Activated naive CD4-positive, alpha-beta T cell treated with anti-CD3 and anti-CD28 coated beads, Interleukin-2, amount 50 U/mL, for 16 hours (primary cell): ENCODE results near the gene MMAB.

ENCODE experiments used
- DNase-seq: peaks from one replicate; pipeline ENCODE4 v3.0.0-alpha.2; 2020

MMAB gene

DNA sequence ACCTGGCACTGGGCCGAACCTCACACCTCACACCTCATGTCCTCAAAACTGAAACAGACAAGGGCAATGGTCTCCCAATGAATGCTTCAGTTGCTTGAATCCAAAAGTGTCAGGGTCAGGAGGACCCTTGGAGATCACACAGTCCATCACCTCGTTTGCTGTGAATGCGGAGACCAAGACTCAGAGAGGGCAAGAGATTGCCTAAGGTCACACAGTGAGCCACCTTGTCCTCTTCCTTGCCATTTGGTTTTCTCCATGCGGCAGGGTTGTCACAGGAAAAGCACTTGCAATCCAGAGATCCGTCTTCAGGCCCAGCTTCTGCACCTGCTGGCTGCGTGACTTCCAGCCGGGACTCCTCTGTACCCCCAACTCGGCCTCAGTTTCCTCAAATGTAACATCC lies 28.3 kb upstream of the MMAB start:
- no peak for DNase-seq

DNA sequence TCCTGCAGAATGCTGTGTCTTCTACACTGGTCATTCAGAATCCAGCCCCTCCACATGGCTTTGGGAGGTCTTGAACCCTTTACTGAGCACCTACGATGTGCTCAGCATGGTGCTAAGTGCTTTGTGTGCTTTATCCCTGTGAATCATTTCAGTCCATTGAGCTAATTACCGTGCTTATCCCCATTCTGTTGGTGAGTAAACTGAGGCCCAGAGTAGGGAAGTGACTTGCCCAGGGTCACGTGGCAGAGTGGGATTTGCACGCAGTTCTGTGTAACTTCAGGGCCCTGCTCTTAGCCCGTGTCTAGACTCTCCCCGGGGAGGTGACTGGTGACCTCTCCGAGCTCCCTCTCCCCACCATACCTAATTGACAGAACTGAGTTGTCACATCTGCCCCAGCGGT lies 27.7 kb upstream of the MMAB start:
- no peak for DNase-seq

DNA sequence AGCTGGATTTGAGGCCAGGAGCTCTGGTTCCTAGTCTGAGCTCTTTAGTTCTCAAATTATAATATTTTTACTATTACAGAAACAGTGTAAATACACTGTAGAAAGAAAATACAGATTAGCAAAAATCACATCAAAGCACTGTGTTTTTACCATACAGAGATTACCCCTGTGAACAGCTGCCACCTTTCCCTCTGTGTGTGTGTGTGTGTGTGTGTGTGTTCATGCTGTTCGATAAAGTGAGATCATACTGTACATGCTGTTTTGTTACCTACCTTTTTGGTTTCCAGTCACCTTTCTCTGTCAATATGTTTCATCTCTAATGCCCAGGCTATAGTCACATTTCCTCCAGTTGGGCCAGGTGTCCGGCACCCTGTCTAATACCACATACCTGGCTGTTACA lies 27.2 kb upstream of the MMAB start:
- no peak for DNase-seq

DNA sequence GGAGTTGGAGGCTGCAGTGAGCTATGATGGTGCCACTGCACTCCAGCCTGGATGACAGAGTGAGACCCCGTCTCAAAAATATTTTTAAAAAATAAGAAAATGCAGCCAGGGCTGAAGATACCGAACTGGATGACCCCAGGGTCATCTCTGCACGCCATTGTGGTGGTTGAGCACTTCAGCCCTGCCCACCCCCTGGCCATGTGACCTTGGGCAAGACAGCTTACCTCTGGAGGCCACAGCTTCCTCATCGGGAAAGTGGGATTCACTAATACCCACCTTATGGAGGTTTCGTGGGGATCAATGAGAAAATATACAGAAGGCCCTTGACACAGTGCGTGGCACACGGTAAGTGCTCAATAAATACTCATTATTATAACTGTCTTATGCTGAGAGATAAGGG lies 25.8 kb upstream of the MMAB start:
- no peak for DNase-seq

DNA sequence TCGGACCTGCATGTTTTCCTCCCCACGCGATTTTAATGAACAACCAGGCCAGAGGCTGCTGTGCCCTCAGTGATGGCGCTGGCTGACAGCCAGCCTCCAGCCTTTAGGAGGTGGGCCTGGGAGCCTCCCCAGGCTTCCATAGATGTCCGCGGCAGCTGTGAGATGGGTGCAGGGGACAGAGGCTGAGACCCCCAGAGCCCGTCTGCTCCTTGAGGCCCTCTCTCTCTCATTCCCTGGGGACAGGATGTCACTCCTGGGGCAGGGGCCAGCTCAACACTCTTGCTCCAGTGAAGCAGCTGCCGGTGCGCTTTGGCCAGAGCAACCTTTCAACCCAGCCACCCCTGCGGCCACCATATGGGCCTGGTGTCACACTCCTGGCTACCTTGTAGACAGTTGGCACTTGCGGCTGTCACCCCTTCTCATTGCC lies 25.1 kb upstream of the MMAB start:
- DNase-seq, result no peak

DNA sequence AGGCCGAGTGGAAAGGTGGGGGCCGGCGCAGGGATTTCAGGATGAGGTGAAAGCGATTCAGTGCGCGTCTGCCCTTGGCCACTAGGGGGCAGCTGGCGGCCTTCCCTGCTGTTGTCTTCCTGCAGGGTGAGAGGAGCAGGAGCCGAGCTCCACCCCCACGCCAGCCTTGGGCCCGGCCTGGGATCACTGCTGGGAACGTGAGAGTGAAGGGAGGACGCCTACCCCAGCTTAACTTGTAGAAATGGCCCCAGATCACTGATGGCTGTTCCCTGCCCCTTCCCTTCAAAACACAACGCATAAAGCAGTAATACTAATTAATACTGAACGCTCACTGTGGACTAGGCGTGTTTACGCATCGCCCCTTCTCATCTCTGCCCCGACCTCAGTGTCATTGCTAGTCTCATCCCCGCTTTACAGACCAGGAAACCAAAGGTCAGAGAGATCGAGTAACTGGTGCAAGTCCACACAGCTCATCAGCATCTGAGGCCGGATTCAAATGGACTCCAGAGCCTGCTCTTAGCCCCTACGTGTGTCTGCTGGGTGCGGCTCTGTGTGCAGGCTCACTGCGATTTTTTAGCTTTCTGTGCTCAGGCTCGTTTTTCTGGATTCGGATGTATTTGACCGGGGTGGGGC lies 24.6 kb upstream of the MMAB start:
- peak; percentile 59 for DNase-seq

DNA sequence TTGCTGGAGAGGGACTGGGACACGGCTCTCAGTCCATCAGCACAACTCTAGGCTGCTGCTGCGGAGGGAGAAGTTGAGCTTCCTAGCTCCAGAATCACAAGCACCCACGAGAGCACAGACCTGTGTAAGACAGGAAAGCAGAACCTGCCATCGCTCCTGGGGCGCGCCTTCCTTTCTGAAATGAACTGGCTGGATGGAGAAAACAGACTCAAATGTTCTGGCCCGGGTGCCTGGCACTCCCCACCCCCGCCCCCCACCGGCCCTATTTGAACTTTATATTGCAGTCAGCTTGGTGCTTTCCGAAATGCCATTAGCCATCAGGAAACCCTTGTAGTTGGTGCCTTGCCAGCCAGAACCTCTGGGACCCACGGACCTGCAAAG lies 24.1 kb upstream of the MMAB start:
- DNase-seq, result no peak

DNA sequence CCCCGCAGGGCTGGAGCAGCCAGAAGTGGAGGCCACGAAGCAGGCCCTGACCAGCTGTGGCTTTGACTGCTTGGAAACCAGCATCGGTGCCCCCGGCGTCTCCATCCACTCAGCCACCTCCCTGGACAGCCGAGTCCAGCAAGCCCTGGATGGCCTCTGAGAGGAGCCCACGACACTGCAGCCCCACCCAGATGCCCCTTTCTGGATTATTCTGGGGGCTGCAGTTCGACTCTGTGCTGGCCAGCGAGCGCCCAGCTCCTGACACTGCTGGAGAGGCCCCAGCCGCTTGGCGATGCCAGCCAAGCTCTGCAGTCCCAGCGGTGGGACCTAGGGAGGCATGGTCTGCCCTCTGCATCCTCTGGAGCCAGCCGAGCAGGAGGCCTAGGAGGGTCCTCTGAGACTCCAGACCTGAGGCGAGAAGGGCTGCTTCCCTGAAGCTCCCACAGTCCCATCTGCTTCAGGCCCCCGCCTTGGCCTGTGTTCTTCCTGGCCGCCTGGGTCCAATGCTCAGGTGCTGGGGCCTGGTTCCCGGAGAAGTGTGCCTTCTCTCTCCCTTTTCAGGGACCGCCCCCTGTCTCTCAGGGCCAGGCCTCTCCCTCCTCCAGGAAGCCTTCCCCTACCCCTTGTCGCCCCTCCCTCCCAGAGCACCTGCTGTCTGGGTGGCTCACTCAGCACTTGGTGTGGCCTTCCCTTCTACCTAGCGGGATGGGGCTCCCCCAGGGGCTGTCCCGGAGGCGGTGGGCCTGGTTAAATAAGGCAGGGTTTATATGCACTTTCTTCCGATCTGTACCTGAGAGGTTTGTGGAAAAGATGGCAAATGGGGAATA lies 23.3 kb upstream of the MMAB start:
- DNase-seq, result no peak

DNA sequence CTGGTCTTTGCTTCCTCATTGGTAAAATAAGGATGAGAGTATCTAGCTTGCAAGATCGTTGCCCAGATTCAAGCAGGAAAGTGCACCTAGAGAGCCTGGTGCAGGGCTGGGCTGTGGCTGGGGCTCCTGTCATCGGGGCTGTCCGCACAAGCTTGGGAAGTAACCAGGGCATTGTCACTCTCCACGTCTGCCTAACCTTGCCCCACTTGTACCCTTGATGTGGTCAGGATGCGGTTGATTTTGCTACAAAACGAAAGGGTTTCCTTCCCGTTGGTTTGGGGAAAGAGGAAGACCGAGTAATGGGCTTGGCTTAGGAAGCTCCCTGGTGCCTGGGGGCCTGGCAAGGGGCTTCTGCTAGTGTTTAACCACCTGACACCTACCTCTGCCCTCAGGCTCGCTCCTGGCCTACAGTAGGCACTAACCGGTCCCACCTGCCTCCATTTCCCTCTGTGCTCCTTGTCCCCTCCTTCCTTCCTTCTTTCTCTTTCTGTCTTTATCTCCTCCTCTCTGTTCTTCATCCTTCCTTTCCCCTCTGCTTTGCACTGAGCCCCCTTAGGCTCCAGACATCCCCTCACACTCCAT lies 22.1 kb upstream of the MMAB start:
- no peak for DNase-seq

DNA sequence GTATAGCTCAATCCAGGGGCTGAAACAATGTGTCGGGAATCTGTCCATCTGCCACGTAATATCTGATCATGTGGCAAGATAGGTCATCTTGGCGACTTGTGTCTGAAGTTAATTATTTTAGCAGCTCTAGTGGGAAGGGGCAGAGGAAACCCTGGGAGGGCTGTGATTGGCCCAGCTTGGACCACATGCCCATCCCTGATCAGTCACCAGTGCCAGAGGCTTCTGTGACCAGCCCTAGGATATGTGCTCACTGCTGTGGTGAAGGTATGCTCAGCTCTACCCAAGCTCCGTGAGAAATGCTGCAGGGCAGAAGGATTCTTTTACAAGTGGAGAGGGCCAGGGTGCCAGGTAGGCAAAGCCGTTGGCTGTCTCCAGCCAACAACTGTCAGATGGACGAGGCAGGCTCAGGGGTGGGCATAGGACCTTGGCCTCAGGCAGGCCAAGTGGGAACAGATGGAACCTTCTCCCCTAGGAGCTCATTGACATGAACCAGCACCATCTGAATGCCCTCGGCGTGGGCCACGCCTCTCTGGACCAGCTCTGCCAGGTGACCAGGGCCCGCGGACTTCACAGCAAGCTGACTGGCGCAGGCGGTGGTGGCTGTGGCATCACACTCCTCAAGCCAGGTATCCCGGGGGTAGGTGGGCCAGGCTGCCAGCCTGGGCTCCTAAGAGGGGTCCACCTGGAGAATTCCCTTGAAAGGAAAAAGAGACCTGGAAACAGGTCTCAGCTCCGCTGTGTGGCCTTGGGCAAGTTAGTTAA lies 21.4 kb upstream of the MMAB start:
- DNase-seq, result no peak

DNA sequence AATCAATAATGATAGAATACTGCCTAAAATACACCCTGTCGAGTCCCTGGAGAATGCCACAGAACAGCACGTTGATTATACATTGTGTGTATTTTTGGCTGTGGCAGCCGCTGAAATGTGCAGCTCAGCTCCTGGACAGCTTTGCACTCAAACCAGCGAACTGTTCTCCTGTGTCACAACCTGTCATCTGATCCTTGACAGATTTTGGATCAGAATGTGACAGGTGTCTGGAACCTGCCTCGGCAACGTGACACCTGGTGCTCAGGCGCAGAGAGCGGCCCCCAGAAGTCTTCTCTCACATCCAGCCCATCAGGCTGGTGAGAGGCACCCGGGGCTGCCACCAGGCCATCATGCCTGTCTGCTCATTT lies 19.6 kb upstream of the MMAB start:
- DNase-seq, result no peak

DNA sequence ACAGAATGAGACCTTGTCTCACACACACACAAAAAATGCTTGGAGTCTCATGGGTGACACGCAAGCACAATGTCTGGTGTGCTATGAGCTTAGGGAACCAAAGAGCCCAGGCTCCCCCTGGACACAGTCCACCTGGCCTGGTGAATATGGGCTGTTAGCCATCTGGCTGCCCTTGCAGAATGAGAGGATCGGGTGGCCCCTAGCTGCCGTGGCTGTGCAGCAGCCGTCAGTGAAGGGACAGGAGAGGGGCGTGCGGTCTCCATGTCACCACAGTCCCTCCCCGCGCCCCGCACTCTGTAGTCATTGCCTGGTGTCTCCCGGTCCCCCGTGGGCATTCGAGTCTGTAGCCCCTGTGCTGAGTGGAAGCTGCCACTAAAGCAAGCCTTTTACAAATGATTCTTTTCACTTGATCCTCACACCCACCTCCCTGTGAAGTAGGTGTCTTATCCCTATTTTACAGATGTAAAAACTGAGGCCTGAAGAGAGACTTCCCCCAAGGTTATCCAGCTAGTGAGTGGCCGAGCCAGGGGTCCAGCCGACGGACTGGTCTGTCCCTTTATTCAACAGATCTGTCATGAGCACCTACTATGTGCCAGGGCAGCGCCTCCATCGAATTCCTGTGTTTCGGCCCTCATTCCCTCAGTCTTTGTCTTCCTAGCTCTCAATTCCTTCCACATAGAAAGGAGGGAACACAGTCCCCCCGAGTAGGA lies 19.0 kb upstream of the MMAB start:
- no peak for DNase-seq

DNA sequence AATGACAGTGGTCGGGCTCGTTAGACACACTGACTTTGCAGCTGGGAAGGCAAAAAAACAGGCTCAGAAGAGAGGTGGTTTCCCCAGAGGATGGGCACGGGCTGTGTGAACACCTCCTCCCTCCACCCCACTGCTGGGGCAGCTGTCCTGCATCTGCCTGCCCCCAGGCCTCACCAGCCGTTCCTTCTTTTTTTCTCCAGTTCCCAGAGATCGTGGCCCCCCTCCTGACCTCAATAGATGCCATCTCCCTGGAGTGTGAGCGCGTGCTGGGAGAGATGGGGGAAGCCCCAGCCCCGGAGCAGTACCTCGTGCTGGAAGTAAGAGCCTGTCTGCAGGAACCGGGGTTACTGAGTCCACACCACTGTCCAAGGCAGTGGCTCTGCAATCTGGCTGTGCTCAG lies 17.7 kb upstream of the MMAB start:
- no peak for DNase-seq

DNA sequence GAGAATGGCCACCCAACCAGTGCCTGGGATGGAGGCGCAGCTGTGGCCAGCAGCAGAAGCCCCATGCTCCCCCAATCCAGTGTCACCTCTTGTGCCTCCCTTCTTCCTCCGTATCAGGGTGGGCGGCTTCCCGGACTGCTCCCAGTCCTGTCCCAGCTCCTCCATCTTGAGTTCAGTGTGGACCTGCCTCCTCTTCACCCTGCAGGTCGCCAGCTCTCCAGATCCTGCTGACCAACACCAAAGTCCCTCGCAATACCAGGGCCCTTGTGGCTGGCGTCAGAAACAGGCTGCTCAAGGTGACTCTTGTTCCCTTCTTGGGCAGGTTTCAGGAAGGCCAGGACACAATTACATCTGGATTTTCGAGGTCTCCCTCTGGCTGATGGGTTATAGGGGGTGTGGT lies 17.3 kb upstream of the MMAB start:
- no peak for DNase-seq

DNA sequence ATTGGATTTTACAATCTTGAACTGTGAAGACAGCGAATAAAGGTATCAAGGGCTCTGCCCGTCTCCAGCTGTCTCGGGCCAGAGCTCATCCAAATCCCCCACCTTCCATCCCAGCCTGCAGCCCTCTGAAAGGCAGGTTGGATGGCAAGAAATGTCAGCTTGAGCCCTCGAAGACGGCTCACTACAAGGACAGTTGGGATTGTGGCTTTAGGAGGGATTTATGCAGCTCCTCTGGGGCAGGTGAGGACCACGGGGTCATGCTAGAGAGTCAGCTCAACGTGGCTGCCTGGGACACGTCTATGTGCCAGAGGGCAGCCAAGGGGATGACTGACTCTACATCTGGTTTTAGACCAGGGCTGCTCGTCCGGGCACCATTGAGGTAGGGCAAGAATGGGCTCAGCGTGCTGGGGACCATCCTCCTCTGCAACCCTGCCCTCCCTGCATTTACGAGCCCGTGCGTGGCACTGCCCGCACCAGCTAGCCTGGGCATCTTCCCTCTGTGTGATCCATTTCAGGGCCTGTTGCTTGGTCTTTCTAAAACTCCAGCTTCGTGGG lies 16.5 kb upstream of the MMAB start:
- no peak for DNase-seq

DNA sequence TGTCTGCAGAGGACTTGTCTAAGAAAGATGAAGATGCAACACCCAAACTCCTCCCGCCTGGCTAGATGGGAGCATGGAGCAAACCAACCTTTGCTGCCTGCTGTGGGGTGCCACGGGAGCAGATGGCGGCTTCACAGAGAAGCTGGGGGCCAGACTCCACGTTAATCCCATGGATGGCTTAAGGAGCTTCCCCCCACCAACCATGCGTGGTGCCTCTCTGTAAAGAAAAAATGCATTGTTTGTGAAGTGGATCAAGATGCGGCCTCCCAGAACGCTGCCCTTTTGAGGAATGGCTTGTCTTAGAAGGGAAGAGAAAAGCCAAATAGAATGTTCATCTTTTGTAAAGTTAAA lies 15.9 kb upstream of the MMAB start:
- DNase-seq, result no peak

DNA sequence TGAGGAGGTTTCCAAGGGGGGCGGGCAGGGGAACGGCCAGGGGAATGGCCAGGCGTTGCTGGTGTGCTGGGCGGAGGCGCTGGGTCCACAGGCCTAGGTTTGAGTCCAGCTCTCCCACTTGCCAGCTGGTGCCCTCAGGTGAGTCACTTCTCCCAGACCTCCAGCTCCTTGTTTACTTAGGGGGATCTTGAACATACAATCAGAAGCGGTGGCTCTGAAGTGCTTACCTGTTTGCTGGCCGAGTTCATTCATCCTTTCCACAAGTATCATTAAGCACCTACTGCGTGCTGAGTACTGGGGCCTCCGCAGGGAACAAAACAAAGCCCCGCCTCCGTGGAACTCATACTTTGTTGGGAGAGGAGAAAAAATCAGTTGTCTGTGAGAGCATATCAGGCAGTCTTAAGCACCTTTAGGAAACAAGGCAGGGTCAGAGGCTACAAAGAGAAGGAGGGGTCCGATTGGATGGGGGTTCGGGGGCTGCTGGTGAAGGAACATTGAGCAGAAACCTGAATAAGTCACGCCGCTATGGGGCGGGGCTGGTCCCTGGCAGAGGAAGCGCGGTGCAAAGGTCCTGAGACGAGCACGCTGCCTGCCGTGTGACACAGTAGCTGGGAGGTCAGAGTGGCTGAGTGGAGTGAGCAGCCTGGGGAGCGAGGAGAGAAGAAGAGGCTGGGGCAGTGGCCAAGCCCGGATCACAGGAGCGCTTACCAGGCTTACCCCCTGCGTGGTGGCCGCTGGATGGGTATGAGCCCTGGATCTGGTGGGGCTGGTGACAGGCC lies 15.3 kb upstream of the MMAB start:
- DNase-seq, result no peak

DNA sequence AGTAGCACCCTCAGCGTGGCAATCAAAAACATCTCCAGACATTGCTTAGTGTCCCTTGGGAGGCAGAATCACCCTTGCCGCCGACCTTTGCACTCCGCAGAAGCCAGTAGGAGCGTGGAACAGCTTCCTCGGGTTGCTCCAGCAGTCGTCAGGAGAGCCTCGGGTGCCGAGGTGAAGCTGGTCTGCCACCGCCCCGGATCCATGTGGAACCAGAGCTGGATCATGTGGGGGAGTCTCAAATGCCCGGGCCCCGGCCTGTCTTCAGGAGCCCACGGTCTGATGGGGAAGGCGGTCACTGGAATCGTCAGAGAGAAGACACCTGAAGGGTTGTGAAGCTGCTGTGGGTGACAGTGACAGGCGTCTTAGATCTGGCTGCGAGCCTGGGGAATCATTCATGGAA lies 14.6 kb upstream of the MMAB start:
- DNase-seq, result no peak

DNA sequence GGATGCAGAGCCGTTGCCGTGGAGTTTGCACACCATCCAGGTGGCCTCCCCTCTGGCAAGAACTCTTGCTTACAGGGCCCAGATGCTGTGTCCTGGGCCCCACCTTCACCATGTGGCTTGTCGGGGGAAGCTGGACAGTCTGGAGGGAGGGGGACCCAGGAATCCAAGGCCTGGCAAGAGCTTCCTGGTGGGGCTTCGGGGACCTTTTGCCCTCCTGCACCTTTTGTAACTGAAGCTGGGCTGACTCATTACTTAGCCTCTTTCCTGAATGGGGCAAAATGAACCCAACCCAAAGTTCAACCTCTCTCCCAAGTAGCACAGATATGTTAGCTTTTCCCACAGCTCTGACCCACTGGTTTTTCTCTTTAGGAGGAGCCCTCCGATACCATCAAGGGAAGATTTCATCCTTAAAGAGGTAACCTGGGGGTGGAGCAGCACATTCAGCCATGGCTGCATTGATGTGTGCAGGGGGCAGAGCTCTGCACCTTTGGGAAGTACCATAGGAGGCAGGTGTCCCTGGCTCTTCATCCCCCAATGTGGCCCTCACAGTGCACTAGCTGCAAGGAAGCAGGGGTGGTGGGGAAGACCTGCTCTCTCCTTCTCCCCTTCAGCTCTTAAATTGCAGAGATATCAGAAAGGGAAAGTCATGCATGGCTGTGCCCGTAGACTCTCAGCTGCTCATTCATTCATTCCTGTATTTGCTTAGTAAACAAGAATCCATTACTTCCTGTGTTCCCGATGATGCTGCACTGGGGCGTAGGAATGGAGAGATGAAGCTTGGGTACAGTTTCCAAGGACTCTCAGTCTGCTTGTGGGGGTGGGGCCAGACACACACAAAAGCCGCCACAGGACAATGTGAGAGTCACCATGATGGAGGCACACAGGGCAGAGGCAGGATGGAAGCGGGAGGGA lies 13.3 kb upstream of the MMAB start:
- DNase-seq, result no peak

DNA sequence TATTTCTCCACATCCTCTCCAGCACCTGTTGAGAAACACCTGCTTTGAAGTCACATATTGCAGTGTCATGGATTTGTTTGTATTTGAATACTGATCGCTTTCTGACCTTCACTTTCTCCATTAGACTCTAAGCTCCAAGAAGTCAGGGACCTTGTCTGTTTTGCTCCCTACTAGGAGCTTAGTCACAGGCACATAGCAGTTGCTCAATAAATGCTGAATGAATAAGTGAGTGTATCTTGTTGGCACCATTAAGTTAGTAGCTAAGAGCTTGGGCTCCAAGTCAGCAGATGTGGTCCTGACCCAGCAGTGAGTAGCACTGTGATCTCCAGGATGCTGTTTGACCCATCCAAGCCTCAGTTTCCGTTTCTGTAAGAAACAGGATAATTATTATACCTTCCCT lies 10.4 kb upstream of the MMAB start:
- no peak for DNase-seq

DNA sequence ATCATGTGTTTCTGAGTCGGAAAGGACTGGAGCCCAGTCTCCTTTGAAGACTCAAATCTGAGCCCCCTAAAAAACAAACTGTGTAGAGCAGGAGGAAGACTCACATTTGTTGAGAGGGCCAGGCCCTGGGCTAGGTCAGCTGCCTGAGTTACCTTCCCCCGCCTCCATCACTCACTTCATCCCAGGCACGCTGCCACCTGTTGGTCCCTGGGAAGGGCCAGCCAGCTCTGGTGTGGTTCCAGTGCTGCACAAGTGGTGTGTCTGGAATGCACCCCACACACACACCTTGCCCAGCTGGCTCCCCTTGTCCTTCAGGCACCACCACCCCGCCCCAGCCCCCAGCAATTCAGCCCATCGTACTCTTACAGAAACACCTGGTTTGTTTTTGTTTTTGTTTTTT lies 9.3 kb upstream of the MMAB start:
- DNase-seq, result no peak
